ENCODE measurements around the gene GNAT1. TPM values are rescaled to one million over a fixed set of nuclear protein-coding genes. Genes with fewer than 3 reads are reported as not detected.

GNAT1 gene
- total RNA-seq: not detected

- no peak within 1 kb of the TSS for H3K27ac Mint-ChIP-seq
- no peaks in the 10 kb centered on the region for H3K36me3 Mint-ChIP-seq
- peaks cover 13% of the 10 kb centered on the region for H3K27me3 Mint-ChIP-seq
- DNase-seq (no peak), ATAC-seq (no peak)
- H3K4me3 Mint-ChIP-seq: no peak within 1 kb of the TSS
- H3K4me1 Mint-ChIP-seq: peaks cover 10% of the 10 kb centered on the region
- CTCF ChIA-PET: interaction anchor here (1.0 to 10.9 kb wide), 8 partner anchors 17 to 90 kb away, joined by 3 to 398 read pairs (median 6); partner anchors contain the start of gene SLC38A3
- no peaks in the 10 kb centered on the region for H3K9me3 Mint-ChIP-seq (ENCODE audit: low read depth)
Measured at GRCh38 chr3:50190936-50191660, at the start of gene GNAT1. GNAT1 (plus strand) TSS chr3:50191610; CDS start chr3:50191726, 116 bp downstream.

GRCh38 chr3:50146316-50146901 is 45.0 kb upstream of the GNAT1 start:
- no peak overlapping the region for H3K27ac Mint-ChIP-seq
- CTCF ChIA-PET: no interaction called here
- DNase-seq (no peak), ATAC-seq (no peak)
- no peaks in the 10 kb centered on the region for H3K36me3 Mint-ChIP-seq
- no peaks in the 10 kb centered on the region for H3K27me3 Mint-ChIP-seq
- H3K9me3 Mint-ChIP-seq (ENCODE audit: low read depth): no peaks in the 10 kb centered on the region
- no peaks in the 10 kb centered on the region for H3K4me1 Mint-ChIP-seq
- H3K4me3 Mint-ChIP-seq: no peak overlapping the region

GRCh38 chr3:50147016-50147415 is 44.4 kb upstream of the GNAT1 start:
- ATAC-seq (no peak), DNase-seq (no peak)
- Mint-ChIP-seq H3K36me3 (no peaks in the 10 kb centered on the region), H3K4me3 (no peak overlapping the region), H3K27ac (no peak overlapping the region), H3K9me3 (ENCODE audit: low read depth) (no peaks in the 10 kb centered on the region), H3K27me3 (no peaks in the 10 kb centered on the region), H3K4me1 (no peaks in the 10 kb centered on the region)
- CTCF ChIA-PET: no interaction called here

GRCh38 chr3:50147447-50147846 is 44.0 kb upstream of the GNAT1 start:
- Mint-ChIP-seq H3K27ac (no peak overlapping the region), H3K4me1 (no peaks in the 10 kb centered on the region), H3K27me3 (no peaks in the 10 kb centered on the region), H3K36me3 (no peaks in the 10 kb centered on the region), H3K9me3 (ENCODE audit: low read depth) (no peaks in the 10 kb centered on the region), H3K4me3 (no peak overlapping the region)
- no peak for DNase-seq
- CTCF ChIA-PET: no interaction called here
- no peak for ATAC-seq

- H3K27me3 Mint-ChIP-seq: no peaks in the 10 kb centered on the region
- DNase-seq: no peak
- ATAC-seq: no peak
- no peak overlapping the region for H3K27ac Mint-ChIP-seq
- no peaks in the 10 kb centered on the region for H3K36me3 Mint-ChIP-seq
- H3K9me3 Mint-ChIP-seq (ENCODE audit: low read depth): no peaks in the 10 kb centered on the region
- H3K4me1 Mint-ChIP-seq: no peaks in the 10 kb centered on the region
- CTCF ChIA-PET: interaction anchor here (0.7 kb wide), 1 partner anchor 80 kb away, joined by 3 read pairs; no protein-coding TSS in a partner anchor
- H3K4me3 Mint-ChIP-seq: no peak overlapping the region
Measured at GRCh38 chr3:50147861-50148260, 43.5 kb upstream of the GNAT1 start.

- DNase-seq (no peak), ATAC-seq (no peak)
- no peaks in the 10 kb centered on the region for H3K36me3 Mint-ChIP-seq
- peaks cover 3% of the 10 kb centered on the region for H3K4me1 Mint-ChIP-seq
- no peak overlapping the region for H3K27ac Mint-ChIP-seq
- peaks cover 14% of the 10 kb centered on the region for H3K27me3 Mint-ChIP-seq
- CTCF ChIA-PET: no interaction called here
- H3K4me3 Mint-ChIP-seq: no peak overlapping the region
- no peaks in the 10 kb centered on the region for H3K9me3 Mint-ChIP-seq (ENCODE audit: low read depth)
Measured at GRCh38 chr3:50150404-50150750, 41.0 kb upstream of the GNAT1 start.

- peaks cover 20% of the 10 kb centered on the region for H3K27me3 Mint-ChIP-seq
- no peaks in the 10 kb centered on the region for H3K36me3 Mint-ChIP-seq
- H3K9me3 Mint-ChIP-seq (ENCODE audit: low read depth): no peaks in the 10 kb centered on the region
- no peak for DNase-seq
- H3K4me1 Mint-ChIP-seq: peaks cover 7% of the 10 kb centered on the region
- CTCF ChIA-PET: no interaction called here
- no peak for ATAC-seq
- H3K27ac Mint-ChIP-seq: no peak overlapping the region
- no peak overlapping the region for H3K4me3 Mint-ChIP-seq
Measured at GRCh38 chr3:50150863-50151686, 40.3 kb upstream of the GNAT1 start.

- Mint-ChIP-seq H3K9me3 (ENCODE audit: low read depth) (no peaks in the 10 kb centered on the region), H3K27ac (no peak overlapping the region), H3K36me3 (no peaks in the 10 kb centered on the region), H3K4me3 (no peak overlapping the region), H3K4me1 (peaks cover 7% of the 10 kb centered on the region), H3K27me3 (peaks cover 27% of the 10 kb centered on the region)
- DNase-seq (no peak), ATAC-seq (no peak)
- CTCF ChIA-PET: interaction anchor here (1.7 kb wide), 1 partner anchor 75 kb away, joined by 4 read pairs; no protein-coding TSS in a partner anchor
Measured at GRCh38 chr3:50151728-50152127, 39.7 kb upstream of the GNAT1 start.

- H3K4me3 Mint-ChIP-seq: peak overlapping the region; percentile 62
- H3K9me3 Mint-ChIP-seq (ENCODE audit: low read depth): no peaks in the 10 kb centered on the region
- DNase-seq (no peak), ATAC-seq (no peak)
- CTCF ChIA-PET: interaction anchor here (1.3 to 1.7 kb wide), 3 partner anchors 40 to 315 kb away, joined by 3 to 4 read pairs (median 4); no protein-coding TSS in a partner anchor
- H3K36me3 Mint-ChIP-seq: no peaks in the 10 kb centered on the region
- H3K27ac Mint-ChIP-seq: no peak overlapping the region
- peaks cover 7% of the 10 kb centered on the region for H3K4me1 Mint-ChIP-seq
- peaks cover 39% of the 10 kb centered on the region for H3K27me3 Mint-ChIP-seq
Measured at GRCh38 chr3:50153782-50154475, 37.5 kb upstream of the GNAT1 start.

GRCh38 chr3:50154476-50154839 is 37.0 kb upstream of the GNAT1 start:
- Mint-ChIP-seq H3K36me3 (no peaks in the 10 kb centered on the region), H3K9me3 (ENCODE audit: low read depth) (no peaks in the 10 kb centered on the region), H3K27me3 (peaks cover 40% of the 10 kb centered on the region), H3K4me1 (peaks cover 7% of the 10 kb centered on the region), H3K4me3 (peak overlapping the region; percentile 62), H3K27ac (no peak overlapping the region)
- CTCF ChIA-PET: interaction anchor here (1.3 to 1.4 kb wide), 2 partner anchors 39 to 315 kb away, joined by 3 to 4 read pairs; no protein-coding TSS in a partner anchor
- ATAC-seq (peak; percentile 32), DNase-seq (no peak)

- DNase-seq: peak; percentile 68
- no peaks in the 10 kb centered on the region for H3K9me3 Mint-ChIP-seq (ENCODE audit: low read depth)
- no peak within 1 kb of the TSS for H3K27ac Mint-ChIP-seq
- peaks cover 40% of the 10 kb centered on the region for H3K27me3 Mint-ChIP-seq
- H3K4me3 Mint-ChIP-seq: peak within 1 kb of the TSS; percentile 62
- CTCF ChIA-PET: interaction anchor here (1.7 kb wide), 1 partner anchor 39 kb away, joined by 4 read pairs; no protein-coding TSS in a partner anchor
- peak; percentile 93 for ATAC-seq
- peaks cover 7% of the 10 kb centered on the region for H3K4me1 Mint-ChIP-seq
- H3K36me3 Mint-ChIP-seq: no peaks in the 10 kb centered on the region
Measured at GRCh38 chr3:50154840-50155490, 36.4 kb upstream of the GNAT1 start, which contains the start of gene SEMA3F. SEMA3F (plus strand) TSS chr3:50155324; CDS start chr3:50159623, 4,299 bp downstream.

- Mint-ChIP-seq H3K27me3 (peaks cover 40% of the 10 kb centered on the region), H3K9me3 (ENCODE audit: low read depth) (no peaks in the 10 kb centered on the region), H3K4me3 (peak overlapping the region; percentile 57), H3K27ac (no peak overlapping the region), H3K4me1 (peaks cover 7% of the 10 kb centered on the region), H3K36me3 (no peaks in the 10 kb centered on the region)
- no peak for ATAC-seq
- CTCF ChIA-PET: interaction anchor here (1.0 to 1.7 kb wide), 3 partner anchors 33 to 71 kb away, joined by 3 to 4 read pairs (median 4); no protein-coding TSS in a partner anchor
- DNase-seq: no peak
Measured at GRCh38 chr3:50155491-50155878, 35.9 kb upstream of the GNAT1 start.

Data from activated CD8-positive, alpha-beta memory T cell treated with anti-CD3 and anti-CD28 coated beads, Interleukin-2, amount 10 ng/mL, durations not matched to agents 7 days and 5 days (primary cell).